Dedifferentiated amniotic fluid mesenchymal stem cell (primary cell): ENCODE measurements around the gene MEGF10.
"Not testable (repeated sequence)": the region's sequence is repeated elsewhere in the genome, so short reads cannot be mapped to it uniquely, and the experiment has no call there.

Source experiments
- DNase-seq: peaks from one replicate; pipeline ENCODE4 v3.0.0-alpha.2; 2016; ENCODE audit errors: extremely low spot score

Gene MEGF10

GRCh38 chr5:127297348-127298035 lies 6.9 kb downstream of the MEGF10 start:
- no peak for DNase-seq

GRCh38 chr5:127298036-127298429 lies 7.4 kb downstream of the MEGF10 start:
- DNase-seq: no peak

DNA sequence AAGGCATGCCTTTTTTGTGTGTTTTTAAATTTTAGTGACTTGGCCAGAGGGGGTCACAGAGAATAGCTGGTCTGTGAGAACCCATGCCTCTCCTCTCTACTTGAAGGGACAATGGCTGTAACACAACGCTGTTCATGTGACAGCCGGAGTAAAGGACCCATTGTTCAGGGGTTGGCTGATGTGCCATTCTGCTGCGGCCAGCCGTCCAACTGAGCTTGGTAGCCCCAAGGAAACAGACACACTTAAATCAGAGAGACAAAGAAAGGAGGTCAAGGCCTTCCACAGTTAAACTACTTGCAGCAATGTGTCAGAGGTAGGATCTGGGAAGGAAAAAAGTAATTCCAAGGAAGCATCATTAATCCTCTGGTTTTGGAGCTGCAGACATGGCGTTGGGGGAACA lies 8.1 kb downstream of the MEGF10 start:
- no peak for DNase-seq

DNA sequence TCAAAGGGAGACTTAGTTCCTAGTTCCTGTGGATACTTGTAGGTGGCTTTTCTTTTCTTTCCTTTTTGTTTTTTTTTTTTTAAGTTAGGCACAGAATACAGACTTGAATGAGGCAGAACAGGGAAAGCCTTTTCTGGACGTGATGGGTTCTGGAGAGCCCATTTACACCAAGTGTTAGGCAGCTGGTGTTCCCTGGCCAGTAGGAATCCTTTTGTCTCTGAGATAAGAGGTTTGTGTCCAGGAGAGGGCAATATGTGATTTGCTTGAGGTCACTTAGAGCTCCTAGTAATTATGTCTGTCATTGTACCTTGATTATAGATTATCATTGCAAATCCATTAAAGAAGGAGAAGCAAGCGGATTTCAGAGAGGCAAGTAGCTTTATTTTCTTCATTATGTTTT lies 9.1 kb downstream of the MEGF10 start:
- no peak for DNase-seq

DNA sequence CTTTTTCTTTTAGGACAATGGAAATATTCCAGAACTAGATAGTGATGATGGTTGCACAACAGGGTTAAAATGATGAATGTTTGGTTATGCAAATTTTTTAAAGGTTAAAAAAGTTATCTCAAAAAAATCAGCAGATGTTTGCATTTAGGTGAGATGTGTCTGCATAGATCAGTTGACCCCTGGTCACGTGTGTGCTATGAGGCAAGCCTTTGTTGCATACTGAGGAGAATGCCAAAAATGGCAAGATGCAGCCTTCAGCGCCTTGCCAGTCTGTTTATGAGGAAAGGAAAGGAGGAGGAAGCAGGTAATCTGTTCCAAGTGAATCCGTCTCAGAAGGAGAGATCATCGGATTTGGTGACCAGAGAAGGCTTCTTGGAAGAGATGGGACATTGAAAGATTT lies 11.9 kb downstream of the MEGF10 start:
- no peak for DNase-seq

DNA sequence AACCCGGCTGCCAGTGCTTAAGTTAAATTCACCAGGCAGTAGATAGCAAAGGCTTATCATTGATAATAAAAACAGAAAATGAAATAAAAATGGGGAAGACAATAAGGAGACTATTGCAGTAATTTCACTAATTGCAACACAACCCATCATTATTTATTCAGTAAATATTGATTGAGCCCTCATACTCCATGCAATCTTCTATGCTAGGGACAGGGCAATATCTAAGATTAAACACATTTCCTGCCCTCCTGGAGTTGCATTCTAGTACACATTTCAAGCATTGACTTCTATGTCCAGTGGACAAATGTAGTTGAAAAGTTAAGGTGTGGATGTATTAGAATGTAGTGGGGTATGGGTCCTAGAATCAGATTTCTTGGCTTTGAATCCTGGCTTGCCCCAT lies 12.8 kb downstream of the MEGF10 start:
- DNase-seq: no peak

- DNase-seq: no peak
Measured at GRCh38 chr5:127305493-127305892, 14.9 kb downstream of the MEGF10 start.

DNA sequence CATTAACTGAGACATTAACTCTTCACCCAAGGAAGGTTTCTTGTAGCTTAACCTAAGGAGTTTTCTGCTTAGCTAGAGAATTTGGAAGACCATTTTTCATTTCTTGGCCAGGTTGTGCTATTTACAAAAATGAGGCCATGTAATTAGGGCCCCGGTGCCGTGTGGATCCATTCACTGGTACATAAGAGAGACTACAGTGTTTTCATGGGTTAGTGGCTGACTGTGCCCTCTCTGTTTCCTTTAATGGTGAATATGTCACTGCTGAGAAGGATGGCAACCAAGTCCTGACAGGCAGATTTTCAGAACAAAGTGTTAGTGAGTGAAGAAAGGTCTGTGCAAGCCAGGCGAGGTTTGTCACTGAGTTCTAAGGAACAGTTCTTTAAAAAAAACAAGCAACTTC lies 15.4 kb downstream of the MEGF10 start:
- no peak for DNase-seq

DNA sequence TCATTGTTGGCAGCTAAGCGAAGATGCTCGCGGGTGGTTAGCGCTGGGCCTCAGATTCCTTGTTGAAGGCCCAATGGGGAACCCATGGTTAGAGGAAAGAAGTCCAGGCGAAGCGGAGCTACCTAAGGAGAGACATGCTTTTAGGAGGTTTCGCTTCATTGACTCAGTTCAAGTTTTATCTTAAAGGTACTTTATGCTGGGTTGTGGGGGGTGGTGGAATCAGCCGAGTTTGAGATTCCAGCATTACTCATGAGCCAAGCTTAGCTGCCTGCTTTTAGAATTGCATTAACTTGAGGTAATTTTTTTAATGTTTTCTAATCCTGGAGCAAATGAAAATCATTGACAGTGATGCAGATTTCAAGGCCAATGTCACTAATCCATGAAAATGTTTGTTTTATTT lies 16.1 kb downstream of the MEGF10 start:
- no peak for DNase-seq

DNA sequence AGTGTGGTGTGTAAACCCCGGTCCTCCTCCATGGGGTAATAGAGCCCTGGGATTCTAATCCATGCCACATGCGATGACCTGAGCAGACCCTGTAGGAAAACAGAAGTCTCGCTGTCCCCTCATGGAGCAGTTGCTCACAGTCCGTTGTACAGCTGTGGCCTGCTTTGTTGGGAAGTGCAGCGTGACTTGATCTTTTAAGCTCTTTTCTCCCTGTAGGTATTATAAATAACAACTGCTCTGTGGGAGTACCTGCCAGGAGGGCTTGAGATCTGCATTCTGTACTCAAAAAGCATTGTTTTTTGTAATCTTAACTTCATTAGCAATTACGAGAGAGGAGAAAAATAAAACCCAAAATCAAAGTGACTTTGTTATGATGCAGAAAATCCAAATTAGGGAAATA lies 17.3 kb downstream of the MEGF10 start:
- no peak for DNase-seq

- not testable (repeated sequence) for DNase-seq
Measured at GRCh38 chr5:127308325-127308724, 17.7 kb downstream of the MEGF10 start.

DNA sequence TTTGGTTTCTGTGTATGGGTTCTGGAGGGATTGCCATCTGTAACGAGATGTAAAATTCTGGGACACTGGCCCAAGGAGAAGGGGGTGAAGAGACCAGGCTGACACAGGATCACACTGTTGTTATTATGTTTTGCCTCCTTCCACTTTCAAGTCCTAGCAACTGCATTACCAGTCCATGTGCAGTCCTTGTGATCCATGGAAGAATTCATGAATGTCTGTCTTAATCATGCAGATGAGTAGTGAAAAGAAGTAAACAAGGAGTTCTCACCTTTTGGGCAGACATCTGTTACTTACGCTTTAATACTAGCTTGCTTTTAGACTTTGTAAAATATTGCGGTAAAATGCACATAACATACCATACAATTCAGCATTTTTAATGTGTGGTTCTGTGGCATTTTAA lies 18.3 kb downstream of the MEGF10 start:
- DNase-seq: no peak

GRCh38 chr5:127311349-127311748 lies 20.8 kb downstream of the MEGF10 start:
- no peak for DNase-seq

- DNase-seq: no peak
Measured at GRCh38 chr5:127311781-127312525, 21.4 kb downstream of the MEGF10 start.

- no peak for DNase-seq
Measured at GRCh38 chr5:127313379-127313778, 22.8 kb downstream of the MEGF10 start.

GRCh38 chr5:127313847-127314473 lies 23.4 kb downstream of the MEGF10 start:
- DNase-seq: no peak

- DNase-seq: no peak
Measured at GRCh38 chr5:127316011-127316410, 25.4 kb downstream of the MEGF10 start.

- DNase-seq: not testable (repeated sequence)
Measured at GRCh38 chr5:127317385-127317784, 26.8 kb downstream of the MEGF10 start.

DNA sequence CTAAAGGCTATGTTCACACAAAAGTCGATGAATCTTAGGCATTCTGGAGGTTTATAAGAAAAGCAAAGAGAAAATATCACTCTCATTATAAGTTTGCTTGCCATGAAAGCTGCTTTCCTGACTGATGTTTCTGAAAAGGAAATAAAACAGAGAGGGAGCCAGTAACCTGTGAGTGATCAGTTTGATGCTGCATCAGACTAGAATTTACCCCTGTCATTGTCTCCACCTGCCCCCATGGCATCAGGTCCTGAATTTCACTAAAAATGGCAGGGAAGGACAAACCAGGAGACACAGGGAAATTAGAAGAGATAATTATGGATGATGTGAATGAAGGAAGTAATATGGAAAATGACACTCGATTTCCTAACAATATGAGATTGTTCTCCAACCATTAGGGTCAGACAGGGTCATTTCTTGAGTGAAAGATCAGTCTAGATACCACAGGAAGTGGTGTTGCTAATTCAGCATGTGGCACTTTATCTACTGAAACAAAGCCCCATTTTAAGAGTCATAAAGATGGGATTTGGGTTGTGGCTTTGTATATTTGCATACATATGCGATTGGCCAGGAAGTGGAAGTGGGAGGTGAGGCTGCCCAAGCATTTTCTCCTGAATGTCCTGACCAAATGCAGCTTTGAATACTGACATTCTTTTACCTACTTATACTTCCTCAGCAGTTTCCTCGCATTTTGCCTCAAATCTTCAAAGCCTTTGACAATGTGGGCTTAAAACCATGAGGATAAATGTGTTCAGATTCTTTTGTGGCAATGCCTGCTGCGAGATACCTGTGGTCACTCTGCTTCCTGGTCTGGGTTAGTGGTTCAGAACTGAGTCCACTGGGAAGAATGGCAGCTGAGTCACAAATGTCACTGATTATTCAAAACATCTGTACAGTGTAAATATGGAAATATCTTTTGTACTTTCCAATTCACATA lies 29.7 kb downstream of the MEGF10 start:
- no peak for DNase-seq

DNA sequence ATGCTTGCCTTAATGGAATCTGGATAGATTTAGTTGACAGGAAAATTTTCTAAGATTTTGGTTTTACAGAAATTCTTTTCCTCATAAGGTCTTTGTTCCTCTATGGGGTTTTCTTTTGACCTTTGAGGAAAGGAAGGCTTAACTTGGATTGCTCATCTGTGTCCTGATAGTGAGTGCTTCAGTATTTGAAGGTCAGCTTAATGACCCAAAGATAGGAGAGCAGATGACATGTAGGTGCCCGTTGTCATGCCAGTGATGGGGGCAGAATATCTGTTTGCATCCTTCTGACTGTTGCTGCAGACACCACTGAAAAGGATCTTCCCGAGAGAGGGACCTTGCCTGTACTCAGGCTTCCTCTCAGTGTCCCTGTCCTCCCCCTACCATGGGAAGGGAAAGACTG lies 30.9 kb downstream of the MEGF10 start:
- DNase-seq: no peak

DNA sequence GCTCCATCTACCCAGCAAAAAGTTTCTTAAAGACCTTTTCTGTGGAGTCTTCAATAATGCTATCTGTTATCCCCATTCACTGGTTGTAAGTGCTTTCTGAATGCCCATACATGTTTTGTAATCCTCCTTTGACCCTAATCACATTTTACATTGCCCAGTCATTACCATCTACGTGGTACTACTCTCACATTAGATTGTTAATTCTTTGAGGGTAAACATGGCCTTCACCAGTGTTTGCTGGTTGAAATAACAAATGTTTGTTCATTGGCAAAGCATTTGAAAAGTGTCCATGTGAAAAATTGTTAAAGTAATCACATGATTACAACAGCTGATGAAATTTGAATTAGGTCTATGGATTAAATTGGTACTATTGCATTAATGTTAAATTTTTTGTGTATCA lies 31.8 kb downstream of the MEGF10 start:
- no peak for DNase-seq

DNA sequence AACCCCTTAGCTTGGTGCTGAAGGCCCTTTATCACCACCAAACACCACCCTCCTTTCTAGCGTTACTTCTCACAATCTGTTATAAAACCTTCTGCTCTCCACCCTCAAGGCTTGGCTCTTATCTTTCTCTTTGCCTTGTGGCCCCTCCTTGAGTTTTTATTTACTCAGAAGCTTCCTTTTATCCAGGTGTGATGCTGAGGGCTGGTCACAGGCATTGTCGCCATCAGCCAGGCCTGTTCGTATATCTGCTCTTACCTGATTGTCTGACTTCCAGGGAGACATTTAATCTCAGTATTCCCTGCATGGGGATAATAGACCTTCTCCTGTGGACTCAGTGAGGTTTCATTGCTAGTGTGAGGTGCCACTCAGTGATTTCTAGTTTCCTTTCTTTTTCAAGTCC lies 34.2 kb downstream of the MEGF10 start:
- no peak for DNase-seq
